ENCODE data around the gene HS3ST5.

The HS3ST5 gene

GRCh38 chr6:114288701-114289495 lies 53.9 kb downstream of the HS3ST5 start:
- no peak for TF ChIP-seq TAF1 (IDR thresholded peaks at IDR 0.05; ENCODE audit: borderline replicate concordance, insufficient read depth, low read length)
- no peak for TF ChIP-seq SIN3A (IDR thresholded peaks at IDR 0.05; ENCODE audit: borderline replicate concordance, insufficient read depth, low read length)
- no peak for TF ChIP-seq FOXP2 (optimal IDR thresholded peaks at IDR 0.05; ENCODE audit: borderline replicate concordance, extremely low read depth, extremely low read length, insufficient read depth)
- no peak for TF ChIP-seq REST (IDR thresholded peaks at IDR 0.05; ENCODE audit: insufficient read depth in 1 of 2, low read depth in 2 of 2, low read length in 2 of 2)
- no peak for TF ChIP-seq POLR2AphosphoS5 (IDR thresholded peaks at IDR 0.05; ENCODE audit: low read depth, low read length)

- TF ChIP-seq TAF1 (IDR thresholded peaks at IDR 0.05; ENCODE audit: borderline replicate concordance, insufficient read depth, low read length) (no peak), SIN3A (IDR thresholded peaks at IDR 0.05; ENCODE audit: borderline replicate concordance, insufficient read depth, low read length) (no peak), FOXP2 (optimal IDR thresholded peaks at IDR 0.05; ENCODE audit: borderline replicate concordance, extremely low read depth, extremely low read length, insufficient read depth) (no peak), POLR2AphosphoS5 (IDR thresholded peaks at IDR 0.05; ENCODE audit: low read depth, low read length) (no peak)
These were observed 55.4 kb downstream of the HS3ST5 start for GRCh38 chr6:114287461-114287860.

- TF ChIP-seq REST (IDR thresholded peaks at IDR 0.05; ENCODE audit: insufficient read depth in 1 of 2, low read depth in 2 of 2, low read length in 2 of 2) (no peak), SIN3A (IDR thresholded peaks at IDR 0.05; ENCODE audit: borderline replicate concordance, insufficient read depth, low read length) (no peak), TAF1 (IDR thresholded peaks at IDR 0.05; ENCODE audit: borderline replicate concordance, insufficient read depth, low read length) (no peak), POLR2AphosphoS5 (IDR thresholded peaks at IDR 0.05; ENCODE audit: low read depth, low read length) (no peak), FOXP2 (optimal IDR thresholded peaks at IDR 0.05; ENCODE audit: borderline replicate concordance, extremely low read depth, extremely low read length, insufficient read depth) (no peak)
These were observed 56.6 kb downstream of the HS3ST5 start for GRCh38 chr6:114286211-114286610.

- TF ChIP-seq TAF1 (IDR thresholded peaks at IDR 0.05; ENCODE audit: borderline replicate concordance, insufficient read depth, low read length) (no peak), REST (IDR thresholded peaks at IDR 0.05; ENCODE audit: insufficient read depth in 1 of 2, low read depth in 2 of 2, low read length in 2 of 2) (no peak), SIN3A (IDR thresholded peaks at IDR 0.05; ENCODE audit: borderline replicate concordance, insufficient read depth, low read length) (no peak), FOXP2 (optimal IDR thresholded peaks at IDR 0.05; ENCODE audit: borderline replicate concordance, extremely low read depth, extremely low read length, insufficient read depth) (no peak), POLR2AphosphoS5 (IDR thresholded peaks at IDR 0.05; ENCODE audit: low read depth, low read length) (no peak)
These were observed 58.5 kb downstream of the HS3ST5 start for GRCh38 chr6:114284281-114284680.

- no peak for TF ChIP-seq FOXP2 (optimal IDR thresholded peaks at IDR 0.05; ENCODE audit: borderline replicate concordance, extremely low read depth, extremely low read length, insufficient read depth)
- TF ChIP-seq REST (IDR thresholded peaks at IDR 0.05; ENCODE audit: insufficient read depth in 1 of 2, low read depth in 2 of 2, low read length in 2 of 2) = no peak
- TF ChIP-seq TAF1 (IDR thresholded peaks at IDR 0.05; ENCODE audit: borderline replicate concordance, insufficient read depth, low read length) = no peak
- TF ChIP-seq POLR2AphosphoS5 (IDR thresholded peaks at IDR 0.05; ENCODE audit: low read depth, low read length) = no peak
- TF ChIP-seq SIN3A (IDR thresholded peaks at IDR 0.05; ENCODE audit: borderline replicate concordance, insufficient read depth, low read length) = no peak
These were observed 60.5 kb downstream of the HS3ST5 start for GRCh38 chr6:114282292-114282691.

All from PFSK-1 (cell line).